Suprapubic skin (tissue), 4 donors: ENCODE measurements around the gene ADGRD1.

Source experiments
- CTCF ChIP-seq, 2 donors: fragments of 200-600 bp in 1 of 2; fragments of 450-650 bp in 1 of 2; sonication (generic) in 1 of 2; IDR thresholded peaks; one replicate each; pipeline ENCODE4 v1.5.1; 2016 to 2019; ENCODE audit warnings: antibody characterized with exemption in 2 of 2, mild to moderate bottlenecking in 1 of 2, moderate library complexity in 1 of 2
- EP300 ChIP-seq: sonication (generic); formaldehyde crosslinking; IDR thresholded peaks from one replicate; pipeline ENCODE4 v1.6.1; 2017; ENCODE audit warnings: antibody characterized with exemption
- POLR2A ChIP-seq, 2 donors: fragments of 450-650 bp; IDR thresholded peaks; one replicate each; pipeline ENCODE4 v1.6.1; 2017; ENCODE audit warnings: antibody characterized with exemption in 2 of 2, mild to moderate bottlenecking in 2 of 2, moderate library complexity in 2 of 2
- POLR2AphosphoS5 ChIP-seq, 3 donors: sonication (generic); formaldehyde crosslinking; IDR thresholded peaks; one replicate each; pipeline ENCODE4 v1.6.1; 2017; ENCODE audit warnings: antibody characterized with exemption in 3 of 3

DNA sequence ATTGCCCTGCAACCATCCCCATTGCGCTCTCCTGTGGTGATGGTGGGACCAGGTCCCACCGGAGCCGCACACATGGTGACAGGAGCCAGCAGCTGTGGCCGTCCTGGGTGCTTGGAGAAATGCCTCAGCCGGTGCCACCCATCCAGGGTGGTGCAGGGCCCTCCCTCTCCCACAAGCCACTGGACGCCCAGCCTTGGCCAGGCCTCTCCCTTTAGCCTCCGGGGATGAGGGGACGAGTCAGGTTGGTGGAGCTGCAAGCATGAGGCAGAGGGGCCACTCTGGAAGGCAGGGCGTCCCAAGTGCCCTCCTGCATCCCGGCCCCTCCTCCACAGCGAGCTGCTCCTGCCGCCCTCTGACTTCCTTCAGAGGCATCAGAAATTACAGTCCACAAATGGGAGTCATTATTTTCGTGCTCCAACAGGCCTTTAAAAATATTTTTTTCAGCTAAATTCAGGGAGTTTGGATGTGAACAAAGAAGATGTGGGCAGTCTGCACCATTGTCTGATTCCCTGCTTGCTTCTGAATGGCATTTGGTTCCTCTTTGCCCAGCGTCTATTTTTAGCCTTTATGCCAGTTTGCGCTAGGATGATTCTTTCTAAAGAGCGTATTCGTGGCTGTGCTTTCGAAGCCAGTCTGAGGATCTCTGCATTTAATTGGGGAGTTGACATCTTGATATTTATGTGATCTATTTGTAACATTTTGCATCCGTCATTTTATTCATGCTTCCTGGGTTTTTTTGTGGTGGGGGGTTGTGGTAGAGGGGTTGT lies 189.4 kb downstream of the ADGRD1 start:
- TF ChIP-seq CTCF (IDR thresholded peaks at IDR 0.05) (no peak), POLR2AphosphoS5 (IDR thresholded peaks at IDR 0.05) (no peak), POLR2A (IDR thresholded peaks at IDR 0.05) (no peak), EP300 (no peak)
